Sigmoid colon (tissue), 4 donors: ENCODE results near the gene NDUFB11.

Experiments
- POLR2AphosphoS5 ChIP-seq, 4 donors: sonication (generic); formaldehyde crosslinking; IDR thresholded peaks; one replicate each; pipeline ENCODE4 v1.6.1; 2017; ENCODE audit warnings: antibody characterized with exemption in 4 of 4
- TF ChIP-seq, protein P1 (sequence below), 4 experiments: fragments of 450-650 bp in 3 of 4; fragments of 200-600 bp in 1 of 4; IDR thresholded peaks; one replicate each; pipeline ENCODE4 v1.5.1; 2016 to 2019; ENCODE audit warnings: antibody characterized with exemption in 4 of 4, mild to moderate bottlenecking in 3 of 4, moderate library complexity in 2 of 4

DNA sequence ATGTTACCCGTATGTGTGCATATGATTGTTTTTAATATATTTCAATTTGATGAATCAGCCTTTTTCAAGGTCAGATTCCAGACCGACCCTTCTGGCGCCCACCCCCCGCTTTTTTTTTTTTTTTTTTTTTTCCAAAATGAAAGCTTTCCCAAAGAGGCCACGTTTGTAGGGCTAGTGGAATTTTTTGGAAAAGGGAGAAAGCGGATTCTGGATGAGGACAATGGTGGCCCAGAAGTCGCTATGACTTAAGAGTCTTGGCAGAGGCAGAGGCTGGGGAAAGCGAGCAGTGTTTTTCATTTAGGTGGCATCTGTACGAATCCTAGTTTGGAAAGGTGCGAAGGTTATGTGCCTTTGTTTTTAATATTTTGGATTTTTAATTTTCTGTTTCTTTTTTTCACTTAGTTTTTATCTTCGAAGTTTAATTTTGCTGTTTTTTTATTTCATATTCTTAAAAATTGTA lies 14.6 kb downstream of the NDUFB11 start:
- TF ChIP-seq, protein P1, sequence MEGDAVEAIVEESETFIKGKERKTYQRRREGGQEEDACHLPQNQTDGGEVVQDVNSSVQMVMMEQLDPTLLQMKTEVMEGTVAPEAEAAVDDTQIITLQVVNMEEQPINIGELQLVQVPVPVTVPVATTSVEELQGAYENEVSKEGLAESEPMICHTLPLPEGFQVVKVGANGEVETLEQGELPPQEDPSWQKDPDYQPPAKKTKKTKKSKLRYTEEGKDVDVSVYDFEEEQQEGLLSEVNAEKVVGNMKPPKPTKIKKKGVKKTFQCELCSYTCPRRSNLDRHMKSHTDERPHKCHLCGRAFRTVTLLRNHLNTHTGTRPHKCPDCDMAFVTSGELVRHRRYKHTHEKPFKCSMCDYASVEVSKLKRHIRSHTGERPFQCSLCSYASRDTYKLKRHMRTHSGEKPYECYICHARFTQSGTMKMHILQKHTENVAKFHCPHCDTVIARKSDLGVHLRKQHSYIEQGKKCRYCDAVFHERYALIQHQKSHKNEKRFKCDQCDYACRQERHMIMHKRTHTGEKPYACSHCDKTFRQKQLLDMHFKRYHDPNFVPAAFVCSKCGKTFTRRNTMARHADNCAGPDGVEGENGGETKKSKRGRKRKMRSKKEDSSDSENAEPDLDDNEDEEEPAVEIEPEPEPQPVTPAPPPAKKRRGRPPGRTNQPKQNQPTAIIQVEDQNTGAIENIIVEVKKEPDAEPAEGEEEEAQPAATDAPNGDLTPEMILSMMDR (IDR thresholded peaks at IDR 0.05) = no peak
- TF ChIP-seq POLR2AphosphoS5 (IDR thresholded peaks at IDR 0.05) = no peak
